IMR-90 (cell line): ENCODE measurements around the gene RPS16. TPM values are rescaled to one million over a fixed set of nuclear protein-coding genes. Genes with fewer than 3 reads are reported as not detected.

Experiments used
- ATAC-seq: fragments of 200-7000 bp; cut with Tn5 transposase; 2 replicates; pipeline ENCODE4 v1.9.1; 2020; ENCODE audit warnings: low read depth, mild to moderate bottlenecking, moderate library complexity
- BruUV-seq: library from RNA; stranded (reverse); fragments of 400-500 nt; replicated peaks from 2 replicates; lab custom pipeline; 2021; lab: Mats Ljungman, UMichigan
- CTCF ChIA-PET: fragments of 300-600 bp; formaldehyde crosslinking; extraction: SDS; loops from one replicate; lab custom pipeline; 2021; ENCODE audit warnings: antibody characterized with exemption; lab: Yijun Ruan, JAX
- POLR2A ChIA-PET: fragments of 300-600 bp; sonication (Branson Sonifier 250); formaldehyde crosslinking; loops from one replicate; lab custom pipeline; 2022; ENCODE audit warnings: antibody characterized with exemption; ENCODE audit not compliant: unreplicated experiment; lab: Charles Lee
- DNase-seq: peaks from one replicate; pipeline ENCODE4 v3.0.0; 2013
- H2AFZ ChIP-seq: replicated peaks from 2 replicates; pipeline ENCODE3; 2013; ENCODE audit warnings: low read length, mild to moderate bottlenecking; ENCODE audit not compliant: poor library complexity
- H2AK5ac ChIP-seq: 2 replicates; pipeline ENCODE4 v1.6.1; 2013; ENCODE audit warnings: low read depth, low read length, inconsistent platforms
- H2AK9ac ChIP-seq: replicated peaks from 2 replicates; pipeline ENCODE3; 2013; ENCODE audit warnings: mild to moderate bottlenecking, low read depth, low read length, moderate library complexity; ENCODE audit not compliant: poor library complexity
- H2BK120ac ChIP-seq: 2 replicates; pipeline ENCODE4 v1.6.1; 2013; ENCODE audit warnings: low read depth, low read length, inconsistent platforms
- H2BK15ac ChIP-seq: 3 replicates; pipeline ENCODE4 v1.6.1; 2013; ENCODE audit warnings: low read depth, low read length, inconsistent platforms
- H2BK20ac ChIP-seq: 2 replicates; pipeline ENCODE4 v1.6.1; 2013; ENCODE audit warnings: low read depth, mild to moderate bottlenecking, inconsistent platforms, low read length, moderate library complexity
- H2BK5ac ChIP-seq: 2 replicates; pipeline ENCODE4 v1.6.1; 2013; ENCODE audit warnings: mild to moderate bottlenecking, low read depth, low read length, inconsistent platforms; ENCODE audit not compliant: poor library complexity, severe bottlenecking
- H3K14ac ChIP-seq: replicated peaks from 2 replicates; pipeline ENCODE4 v1.6.1; 2013; ENCODE audit warnings: low read depth, low read length, inconsistent platforms
- H3K18ac ChIP-seq: 2 replicates; pipeline ENCODE4 v1.6.1; 2013; ENCODE audit warnings: low read depth, low read length, control low read depth
- H3K23ac ChIP-seq: 2 replicates; pipeline ENCODE4 v1.6.1; 2013; ENCODE audit warnings: low read depth, low read length, inconsistent platforms
- H3K27ac ChIP-seq: 2 replicates; pipeline ENCODE4 v1.5.1; 2013; ENCODE audit warnings: mild to moderate bottlenecking, control low read depth, low read length; ENCODE audit not compliant: insufficient read depth
- H3K27me3 ChIP-seq: 2 replicates; pipeline ENCODE4 v1.6.1; 2013; ENCODE audit warnings: low read length; ENCODE audit not compliant: control insufficient read depth, insufficient read depth
- H3K36me3 ChIP-seq: 2 replicates; pipeline ENCODE4 v1.6.1; 2013; ENCODE audit warnings: low read length, mixed read lengths; ENCODE audit not compliant: control insufficient read depth, insufficient read depth
- H3K4ac ChIP-seq: 2 replicates; pipeline ENCODE4 v1.6.1; 2013; ENCODE audit warnings: low read depth, low read length, inconsistent platforms
- H3K4me1 ChIP-seq: 2 replicates; pipeline ENCODE4 v1.6.1; 2013; ENCODE audit warnings: low read length, mixed read lengths; ENCODE audit not compliant: control insufficient read depth, insufficient read depth
- H3K4me2 ChIP-seq: 2 replicates; pipeline ENCODE4 v1.6.1; 2013; ENCODE audit warnings: low read depth, mild to moderate bottlenecking, control low read depth, low read length, moderate library complexity
- H3K4me3 ChIP-seq: 2 replicates; pipeline ENCODE4 v1.5.1; 2013; ENCODE audit warnings: low read depth, mild to moderate bottlenecking, control low read depth, low read length, moderate library complexity; ENCODE audit not compliant: insufficient read depth
- H3K56ac ChIP-seq: 2 replicates; pipeline ENCODE4 v1.6.1; 2013; ENCODE audit warnings: low read length, inconsistent platforms; ENCODE audit not compliant: insufficient read depth; ENCODE audit errors: extremely low read depth
- H3K79me1 ChIP-seq, 2 experiments: 2 replicates each; pipeline ENCODE4 v1.6.1; 2013; ENCODE audit warnings: low read length in 2 of 2, inconsistent platforms in 1 of 2, low read depth in 1 of 2
- H3K9ac ChIP-seq: 2 replicates; pipeline ENCODE4 v1.6.1; 2013; ENCODE audit warnings: low read depth, low read length, control low read depth
- H3K9me1 ChIP-seq: 2 replicates; pipeline ENCODE4 v1.6.1; 2013; ENCODE audit warnings: low read length, inconsistent platforms; ENCODE audit not compliant: insufficient read depth
- H3K9me3 ChIP-seq: 2 replicates; pipeline ENCODE4 v1.6.1; 2013; ENCODE audit warnings: low read length; ENCODE audit not compliant: control insufficient read depth, insufficient read depth
- H4K20me1 ChIP-seq: 2 replicates; pipeline ENCODE4 v1.6.1; 2013; ENCODE audit warnings: low read length, inconsistent platforms; ENCODE audit not compliant: insufficient read depth
- H4K5ac ChIP-seq: 2 replicates; pipeline ENCODE4 v1.6.1; 2013; ENCODE audit warnings: mild to moderate bottlenecking, low read depth, low read length, control low read depth
- H4K8ac ChIP-seq, 2 experiments: 2 replicates each; pipeline ENCODE4 v1.6.1; 2013; ENCODE audit warnings: low read depth in 2 of 2, low read length in 2 of 2, control low read depth in 1 of 2, inconsistent platforms in 1 of 2
- H4K91ac ChIP-seq: 2 replicates; pipeline ENCODE4 v1.6.1; 2013; ENCODE audit warnings: low read depth, low read length, inconsistent platforms; ENCODE audit not compliant: insufficient read depth
- BHLHE40 ChIP-seq: fragments of 150-350 bp; IDR thresholded peaks from 2 replicates; pipeline ENCODE4 v1.6.1; 2016; ENCODE audit warnings: mild to moderate bottlenecking, low read depth, low read length
- CEBPB ChIP-seq: IDR thresholded peaks from 2 replicates; pipeline ENCODE4 v1.6.1; 2012; ENCODE audit warnings: low read depth, low read length, improper control_type of control experiment
- CHD1 ChIP-seq: IDR thresholded peaks from 2 replicates; pipeline ENCODE4 v1.6.1; 2012; ENCODE audit warnings: low read depth, low read length, improper control_type of control experiment
- ELK1 ChIP-seq: fragments of 150-350 bp; IDR thresholded peaks from 2 replicates; pipeline ENCODE4 v1.6.1; 2016; ENCODE audit warnings: low read depth, mild to moderate bottlenecking, low read length, moderate library complexity, borderline replicate concordance
- MAFK ChIP-seq: IDR thresholded peaks from 2 replicates; pipeline ENCODE4 v1.6.1; 2012; ENCODE audit warnings: low read depth, low read length, improper control_type of control experiment
- MAZ ChIP-seq: IDR thresholded peaks from 2 replicates; pipeline ENCODE4 v1.6.1; 2012; ENCODE audit warnings: low read depth, mild to moderate bottlenecking, low read length, improper control_type of control experiment, moderate library complexity, borderline replicate concordance
- MXI1 ChIP-seq: IDR thresholded peaks from 2 replicates; pipeline ENCODE4 v1.6.1; 2012; ENCODE audit warnings: low read depth, mild to moderate bottlenecking, low read length, moderate library complexity, borderline replicate concordance
- NFE2L2 ChIP-seq: fragments of 150-350 bp; IDR thresholded peaks from 2 replicates; pipeline ENCODE4 v1.6.1; 2016; ENCODE audit warnings: low read depth, mild to moderate bottlenecking, low read length
- RAD21 ChIP-seq: IDR thresholded peaks from 2 replicates; pipeline ENCODE4 v1.6.1; 2012; ENCODE audit warnings: low read length, improper control_type of control experiment
- RCOR1 ChIP-seq: IDR thresholded peaks from 2 replicates; pipeline ENCODE4 v1.6.1; 2012; ENCODE audit warnings: mild to moderate bottlenecking, low read length, improper control_type of control experiment; ENCODE audit not compliant: insufficient replicate concordance
- RFX5 ChIP-seq: IDR thresholded peaks from 2 replicates; pipeline ENCODE4 v1.8.0; 2012; ENCODE audit warnings: low read depth, mild to moderate bottlenecking, low read length, moderate library complexity
- SMC3 ChIP-seq: fragments of 150-350 bp; IDR thresholded peaks from 2 replicates; pipeline ENCODE4 v1.6.1; 2016; ENCODE audit warnings: low read depth, mild to moderate bottlenecking, antibody characterized with exemption, low read length, moderate library complexity
- WGBS, 2 experiments: methylation state at CpG; one replicate each; pipeline versions ENCODE4 v1.1.5 to v1.1.7; 2013; ENCODE audit warnings: missing lambda C conversion rate in 2 of 2; ENCODE audit not compliant: insufficient read length in 1 of 2; ENCODE audit errors: extremely low coverage in 2 of 2; 5-methylcytosine and 5-hydroxymethylcytosine counted together
- dilution Hi-C: fragments of 300-500 bp; cut with HindIII; formaldehyde crosslinking; loops from one replicate; pipeline ENCODE4 v1.14.3; 2018; ENCODE audit warnings: low sequenced_read_pairs; ENCODE audit not compliant: unreplicated experiment
- in situ Hi-C: fragments of 300-500 bp; cut with MboI; formaldehyde crosslinking; loops from 3 replicates; pipeline ENCODE4 v1.14.3; 2019; ENCODE audit warnings: low sequenced_read_pairs, inconsistent platforms, mixed read lengths
- intact Hi-C: fragments of 100-400 bp; cut with micrococcal nuclease; formaldehyde crosslinking; loops from 2 replicates; pipeline ENCODE4 v1.10.0; 2022
- polyA plus RNA-seq, 3 experiments: library from polyadenylated mRNA; depleted of rRNA; stranded (reverse); fragments of >200 nt; gene quantifications; 2 replicates each; pipeline ENCODE4 v1.2.3, GENCODE V29; 2012; ENCODE audit warnings: low replicate concordance in 1 of 3
- total RNA-seq: library from RNA; depleted of rRNA; stranded (reverse); fragments of >200 nt; gene quantifications from 2 replicates; pipeline ENCODE4 v1.2.3, GENCODE V29; 2012
- TF ChIP-seq, protein P1 (sequence below): conservative IDR thresholded peaks from 2 replicates; pipeline ENCODE4 v1.5.1; 2012; ENCODE audit warnings: mild to moderate bottlenecking, low read depth, low read length, improper control_type of control experiment

The RPS16 gene
- total and polyA plus RNA-seq, 2 of the 4 experiments (the other 2 are of a cell fraction) = 320 to 3,500 TPM

DNA sequence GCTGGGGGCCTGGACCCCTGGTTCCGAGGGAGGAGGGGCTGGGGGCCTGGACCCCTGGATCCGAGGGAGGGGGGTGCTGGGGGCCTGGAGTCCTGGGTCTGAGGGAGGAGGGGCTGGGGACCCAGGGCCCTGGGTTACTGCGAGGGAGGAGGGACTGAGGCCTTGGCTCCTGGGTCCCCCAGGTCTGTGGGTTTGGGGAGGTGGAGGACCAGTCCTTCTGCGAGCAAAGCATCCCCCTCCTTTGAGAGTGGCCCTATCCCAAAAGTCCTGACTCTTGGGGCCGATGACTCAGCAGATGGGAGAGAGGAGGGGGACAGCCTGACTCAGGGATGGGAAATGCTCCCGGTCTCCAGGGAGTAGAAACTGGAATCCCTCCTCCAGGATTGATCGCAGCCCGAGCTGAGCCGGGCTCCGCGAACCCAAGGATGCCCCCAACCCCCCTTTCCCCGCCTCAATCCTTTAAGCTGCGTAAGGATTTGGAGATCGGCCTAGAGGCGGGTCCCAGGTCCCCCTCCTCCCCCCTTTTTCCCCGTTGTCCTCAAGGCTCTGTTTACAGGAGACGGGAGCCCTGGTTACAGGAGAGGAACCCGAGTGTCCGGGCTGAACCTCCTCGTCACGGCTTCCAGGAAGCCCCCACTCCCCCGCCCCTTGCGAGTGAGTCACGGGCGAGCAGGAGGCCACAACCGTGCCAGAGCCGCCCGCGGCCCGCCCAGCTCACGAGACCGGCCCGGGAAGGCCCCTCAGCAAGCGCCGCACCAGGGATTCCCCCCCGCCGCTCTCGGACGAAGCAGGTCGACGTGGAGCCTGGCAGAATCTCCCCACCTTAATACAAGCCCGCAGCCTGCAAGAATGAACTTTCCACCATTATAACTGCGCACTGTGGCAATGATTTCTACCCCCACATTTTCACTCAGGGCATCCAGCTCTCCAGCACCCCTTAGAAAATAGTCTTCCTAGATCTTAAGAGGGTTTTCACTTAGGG, 32.1 kb downstream of the RPS16 start:
- peak overlapping the region; percentile 69 for H2AFZ ChIP-seq
- ChIA-PET POLR2A (interaction anchor here (0.5 to 0.8 kb wide), 5 partner anchors 8 to 1393 kb away, joined by 3 to 12 read pairs (median 6); partner anchors contain the start of genes PLEKHG2 and SUPT5H), CTCF (interaction anchor here (0.9 kb wide), 1 partner anchor 8 kb away, joined by 3 read pairs; no protein-coding TSS in a partner anchor)
- intact Hi-C loops (loop anchor here (1.0 to 2.0 kb wide), 2 partner anchors 9 to 129 kb away; partner anchors contain the start of genes EID2B and PLEKHG2), dilution Hi-C loops (no loop called here), in situ Hi-C loops (no loop called here)
- peak overlapping the region; percentile 94 for H2BK5ac ChIP-seq
- peak overlapping the region; percentile 96 for H3K56ac ChIP-seq
- DNase-seq (peak; percentile 99), ATAC-seq (peak; percentile 59)
- H2BK120ac ChIP-seq = peak overlapping the region; percentile 98
- H2AK5ac ChIP-seq = peak overlapping the region; percentile 97
- peak overlapping the region; percentile 82 for H3K9ac ChIP-seq
- H3K27me3 ChIP-seq = no peaks in the 10 kb centered on the region
- WGBS, 2 experiments = 0% methylated on average over 6 of the region's 43 CpGs; no CpG with 5 or more reads in 1 of the 2 experiments
- peak overlapping the region; percentile 100 for H2AK9ac ChIP-seq
- H3K9me3 ChIP-seq = no peaks in the 10 kb centered on the region
- peak overlapping the region; percentile 99 for H3K4ac ChIP-seq
- peak overlapping the region; percentile 95 for H3K27ac ChIP-seq
- peak overlapping the region; percentile 87 for H3K4me2 ChIP-seq
- peak overlapping the region; percentile 86 to 90 for H4K8ac ChIP-seq
- H3K23ac ChIP-seq = peak overlapping the region; percentile 79; the same call in 1 of the 2 replicates
- H4K91ac ChIP-seq = peak overlapping the region; percentile 99
- H3K14ac ChIP-seq = peak overlapping the region; percentile 95
- peak overlapping the region; percentile 95; the same call in 2 of the 3 replicates for H2BK15ac ChIP-seq
- H3K4me3 ChIP-seq = peak overlapping the region; percentile 29
- peak overlapping the region; percentile 95 for H4K5ac ChIP-seq
- H3K79me1 ChIP-seq = peaks cover 0 to 42% of the 10 kb centered on the region in 2 experiments; a peak in 2 of 4 replicates
- H3K18ac ChIP-seq = peak overlapping the region; percentile 96
- peaks cover 11% of the 10 kb centered on the region for H3K36me3 ChIP-seq
- peaks cover 10% of the 10 kb centered on the region for H3K9me1 ChIP-seq
- no TSS peak for BruUV-seq
- H4K20me1 ChIP-seq = peaks cover 33% of the 10 kb centered on the region
- H2BK20ac ChIP-seq = peak overlapping the region; percentile 85
- peaks cover 26% of the 10 kb centered on the region for H3K4me1 ChIP-seq
- no peak for TF ChIP-seq RFX5
- peak; percentile 97 for TF ChIP-seq NFE2L2
- TF ChIP-seq RAD21 = peak; percentile 16; the same call in 1 of the 2 replicates
- TF ChIP-seq, protein P1, sequence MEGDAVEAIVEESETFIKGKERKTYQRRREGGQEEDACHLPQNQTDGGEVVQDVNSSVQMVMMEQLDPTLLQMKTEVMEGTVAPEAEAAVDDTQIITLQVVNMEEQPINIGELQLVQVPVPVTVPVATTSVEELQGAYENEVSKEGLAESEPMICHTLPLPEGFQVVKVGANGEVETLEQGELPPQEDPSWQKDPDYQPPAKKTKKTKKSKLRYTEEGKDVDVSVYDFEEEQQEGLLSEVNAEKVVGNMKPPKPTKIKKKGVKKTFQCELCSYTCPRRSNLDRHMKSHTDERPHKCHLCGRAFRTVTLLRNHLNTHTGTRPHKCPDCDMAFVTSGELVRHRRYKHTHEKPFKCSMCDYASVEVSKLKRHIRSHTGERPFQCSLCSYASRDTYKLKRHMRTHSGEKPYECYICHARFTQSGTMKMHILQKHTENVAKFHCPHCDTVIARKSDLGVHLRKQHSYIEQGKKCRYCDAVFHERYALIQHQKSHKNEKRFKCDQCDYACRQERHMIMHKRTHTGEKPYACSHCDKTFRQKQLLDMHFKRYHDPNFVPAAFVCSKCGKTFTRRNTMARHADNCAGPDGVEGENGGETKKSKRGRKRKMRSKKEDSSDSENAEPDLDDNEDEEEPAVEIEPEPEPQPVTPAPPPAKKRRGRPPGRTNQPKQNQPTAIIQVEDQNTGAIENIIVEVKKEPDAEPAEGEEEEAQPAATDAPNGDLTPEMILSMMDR = no peak
- no peak for TF ChIP-seq ELK1
- TF ChIP-seq RCOR1 = no peak
- TF ChIP-seq CHD1 = peak; percentile 82; the same call in 1 of the 2 replicates
- peak; percentile 100 for TF ChIP-seq BHLHE40
- TF ChIP-seq MAFK = peak; percentile 83
- no peak for TF ChIP-seq MXI1
- TF ChIP-seq MAZ = peak; percentile 95
- no peak for TF ChIP-seq CEBPB
- TF ChIP-seq SMC3 = 0 out of 2 replicates have a peak, but pooled peaks have one; percentile 1
